Subcutaneous adipose tissue (tissue), 4 donors: ENCODE data around the gene MCEMP1. TPM values are rescaled to one million over a fixed set of nuclear protein-coding genes. Genes with fewer than 3 reads are reported as not detected.

Experiments
- total RNA-seq, 4 donors: library from RNA; depleted of rRNA; stranded (reverse); fragments of >200 nt; gene quantifications; one replicate each; pipeline ENCODE4 v1.1.0, GENCODE V29; 2016
- TF ChIP-seq, protein P1 (sequence below): fragments of 450-650 bp; IDR thresholded peaks from one replicate; pipeline ENCODE4 v1.5.1; 2016; ENCODE audit warnings: low read depth, mild to moderate bottlenecking, control low read depth, antibody characterized with exemption, moderate library complexity

Gene MCEMP1
- total RNA-seq, 4 donors from 2014 or later = 1.1 to 8.5 (median 1.3) TPM; not detected in 1

- TF ChIP-seq, protein P1, sequence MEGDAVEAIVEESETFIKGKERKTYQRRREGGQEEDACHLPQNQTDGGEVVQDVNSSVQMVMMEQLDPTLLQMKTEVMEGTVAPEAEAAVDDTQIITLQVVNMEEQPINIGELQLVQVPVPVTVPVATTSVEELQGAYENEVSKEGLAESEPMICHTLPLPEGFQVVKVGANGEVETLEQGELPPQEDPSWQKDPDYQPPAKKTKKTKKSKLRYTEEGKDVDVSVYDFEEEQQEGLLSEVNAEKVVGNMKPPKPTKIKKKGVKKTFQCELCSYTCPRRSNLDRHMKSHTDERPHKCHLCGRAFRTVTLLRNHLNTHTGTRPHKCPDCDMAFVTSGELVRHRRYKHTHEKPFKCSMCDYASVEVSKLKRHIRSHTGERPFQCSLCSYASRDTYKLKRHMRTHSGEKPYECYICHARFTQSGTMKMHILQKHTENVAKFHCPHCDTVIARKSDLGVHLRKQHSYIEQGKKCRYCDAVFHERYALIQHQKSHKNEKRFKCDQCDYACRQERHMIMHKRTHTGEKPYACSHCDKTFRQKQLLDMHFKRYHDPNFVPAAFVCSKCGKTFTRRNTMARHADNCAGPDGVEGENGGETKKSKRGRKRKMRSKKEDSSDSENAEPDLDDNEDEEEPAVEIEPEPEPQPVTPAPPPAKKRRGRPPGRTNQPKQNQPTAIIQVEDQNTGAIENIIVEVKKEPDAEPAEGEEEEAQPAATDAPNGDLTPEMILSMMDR = no peak
Measured at GRCh38 chr19:7677669-7678311, 900 bp downstream of the MCEMP1 start.

DNA sequence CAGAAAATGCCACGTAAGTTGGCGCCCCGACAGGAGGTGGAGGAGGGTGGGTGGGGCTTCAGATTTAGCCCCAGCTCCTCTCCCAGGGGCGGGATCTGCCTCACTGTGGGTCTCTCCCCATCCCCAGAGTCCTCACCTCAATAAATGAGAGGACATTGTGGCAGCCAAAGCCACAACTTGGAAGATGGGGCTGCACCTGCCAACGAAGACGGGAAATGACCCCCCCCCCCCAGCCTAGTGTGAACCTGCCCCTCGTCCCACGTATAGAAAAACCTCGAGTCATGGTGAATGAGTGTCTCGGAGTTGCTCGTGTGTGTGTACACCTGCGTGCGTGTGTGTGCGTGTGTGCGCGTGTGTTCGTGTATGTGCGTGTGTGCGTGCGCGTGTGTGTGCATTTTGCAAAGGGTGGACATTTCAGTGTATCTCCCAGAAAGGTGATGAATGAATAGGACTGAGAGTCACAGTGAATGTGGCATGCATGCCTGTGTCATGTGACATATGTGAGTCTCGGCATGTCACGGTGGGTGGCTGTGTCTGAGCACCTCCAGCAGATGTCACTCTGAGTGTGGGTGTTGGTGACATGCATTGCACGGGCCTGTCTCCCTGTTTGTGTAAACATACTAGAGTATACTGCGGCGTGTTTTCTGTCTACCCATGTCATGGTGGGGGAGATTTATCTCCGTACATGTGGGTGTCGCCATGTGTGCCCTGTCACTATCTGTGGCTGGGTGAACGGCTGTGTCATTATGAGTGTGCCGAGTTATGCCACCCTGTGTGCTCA lies 2.3 kb downstream of the MCEMP1 start:
- TF ChIP-seq, protein P1 = no peak

DNA sequence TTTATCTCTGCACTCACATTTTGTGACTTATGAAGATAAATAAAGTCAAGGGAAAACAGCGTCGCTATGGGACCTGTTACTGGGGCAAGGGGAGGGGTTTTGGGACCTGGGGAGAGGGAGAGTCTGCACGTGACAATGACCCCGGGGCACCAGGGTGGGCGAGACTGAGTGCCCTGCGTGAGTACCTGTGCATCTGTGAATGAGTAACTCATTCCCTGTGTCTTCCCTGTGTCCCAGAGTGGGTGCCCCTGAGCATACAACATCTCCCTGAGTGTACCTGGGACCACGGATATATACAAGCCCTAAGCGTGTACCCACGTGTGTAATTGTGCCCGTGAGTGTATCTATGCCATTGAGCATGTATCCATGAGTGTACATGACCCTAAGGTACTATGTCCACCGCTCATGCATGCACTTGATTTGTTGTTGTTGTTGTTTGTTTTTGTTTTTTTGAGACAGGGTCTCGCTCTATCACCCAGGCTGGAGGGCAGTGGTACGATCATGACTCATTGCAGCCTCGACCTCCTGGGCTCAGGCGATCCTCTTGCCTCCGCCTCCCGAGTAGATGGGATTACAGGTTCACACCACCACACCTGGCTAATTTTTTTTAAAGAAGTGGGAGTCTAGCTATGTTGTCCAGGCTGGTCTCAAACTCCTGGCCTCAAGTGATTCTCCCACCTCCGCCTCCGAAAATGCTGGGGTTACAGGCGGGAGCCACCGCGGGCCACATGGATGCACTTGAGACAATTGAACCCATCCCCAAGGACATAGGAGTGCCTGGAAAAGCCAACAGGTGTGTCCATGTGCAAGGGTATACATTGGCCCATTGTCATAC lies 3.1 kb downstream of the MCEMP1 start:
- TF ChIP-seq, protein P1 = no peak

DNA sequence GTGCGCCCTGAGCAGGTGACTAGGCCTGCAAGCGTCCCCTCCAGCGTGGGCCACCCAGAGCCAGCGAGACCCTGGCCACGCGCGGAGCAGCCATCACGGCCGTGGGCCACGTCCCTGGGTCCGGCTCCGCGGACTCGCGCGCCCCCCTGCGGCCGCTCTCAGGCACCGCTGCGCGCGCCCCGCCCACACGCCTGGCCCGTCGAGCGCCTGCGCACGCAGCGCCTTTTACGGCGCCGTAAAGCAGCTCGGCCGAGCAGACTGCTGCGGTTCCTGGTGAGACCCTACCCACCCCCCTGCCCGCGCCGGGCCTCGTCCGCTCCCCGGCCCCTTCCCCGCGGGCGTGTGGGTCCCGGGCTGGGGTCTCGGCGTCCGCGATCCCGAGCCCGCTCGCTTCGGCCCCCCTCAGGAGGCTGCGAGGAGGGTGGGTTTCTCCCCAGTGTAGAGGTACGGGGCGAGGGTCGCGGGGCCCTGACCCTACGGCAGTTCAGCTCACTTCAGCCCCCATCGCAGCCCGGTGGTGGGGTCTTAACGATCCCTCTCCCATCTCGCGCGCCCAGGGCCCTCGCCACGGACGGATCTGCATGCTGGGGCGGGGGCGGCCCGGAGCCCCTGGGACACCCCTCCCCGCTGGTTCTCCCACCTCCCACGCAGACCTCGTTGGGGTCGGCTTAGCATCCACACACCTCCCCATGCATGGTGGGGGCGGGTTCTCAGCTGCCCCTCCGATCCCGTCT lies 3.9 kb downstream of the MCEMP1 start, which contains the start of gene TRAPPC5:
TSS of gene TRAPPC5 (plus strand) at position 228 of the 734 bp plus-strand sequence. CDS start 1,421 bp downstream, outside the sequence.
- TF ChIP-seq, protein P1 = no peak

GRCh38 chr19:7681340-7682174 lies 4.7 kb downstream of the MCEMP1 start:
- TF ChIP-seq, protein P1 = no peak

- TF ChIP-seq, protein P1 = no peak
Measured at GRCh38 chr19:7682175-7682855, 5.4 kb downstream of the MCEMP1 start.
